HEK293 (cell line): ENCODE measurements around the gene IRF2.

Source experiments
- CTCF ChIA-PET: fragments of 350-600 bp; formaldehyde crosslinking; extraction: SDS; loops from one replicate; lab custom pipeline; 2021; ENCODE audit warnings: antibody characterized with exemption; lab: Yijun Ruan, JAX
- POLR2A ChIA-PET: fragments of 300-600 bp; formaldehyde crosslinking; extraction: SDS; loops from one replicate; lab custom pipeline; 2020; ENCODE audit warnings: antibody characterized with exemption, inconsistent platforms; lab: Yijun Ruan, JAX
- H3K27ac ChIP-seq: fragments of 200-500 bp; sonication (Bioruptor generic); 2 replicates; pipeline ENCODE4 v1.5.1; 2014; ENCODE audit warnings: low read depth, low read length, control low read depth, inconsistent platforms; ENCODE audit errors: extremely low read depth
- H3K36me3 ChIP-seq, 2 experiments: fragments of 200-500 bp in 1 of 2; sonication (Bioruptor generic) in 1 of 2; 1 replicate in 1 of 2; 2 replicates in 1 of 2; pipeline ENCODE4 v1.5.1; 2014 to 2017; ENCODE audit warnings: inconsistent platforms in 2 of 2, low read length in 2 of 2; ENCODE audit not compliant: control insufficient read depth in 2 of 2, insufficient read depth in 1 of 2
- H3K4me1 ChIP-seq: fragments of 200-500 bp; sonication (Bioruptor generic); 2 replicates; pipeline ENCODE4 v1.5.1; 2014; ENCODE audit warnings: mild to moderate bottlenecking, low read length, inconsistent platforms; ENCODE audit not compliant: control insufficient read depth, insufficient read depth
- H3K4me3 ChIP-seq: 2 replicates; pipeline ENCODE4 v1.5.1; 2011; ENCODE audit warnings: low read depth, mild to moderate bottlenecking, control low read depth, low read length, moderate library complexity
- H3K9me3 ChIP-seq: fragments of 200-500 bp; sonication (Bioruptor generic); 2 replicates; pipeline ENCODE4 v1.5.1; 2014; ENCODE audit warnings: low read depth, low read length, inconsistent platforms; ENCODE audit not compliant: control insufficient read depth, insufficient read depth
- BCL11A ChIP-seq: fragments of 450-650 bp; formaldehyde crosslinking; IDR thresholded peaks from 2 replicates; pipeline ENCODE4 v1.5.1; 2016; ENCODE audit warnings: low read depth, missing biosample characterization, missing genetic modification characterization
- KLF10 ChIP-seq: fragments of 450-650 bp; IDR thresholded peaks from 2 replicates; pipeline ENCODE4 v1.5.1; 2018; ENCODE audit warnings: missing biosample characterization, mild to moderate bottlenecking, missing genetic modification characterization
- PRDM1 ChIP-seq: fragments of 450-650 bp; formaldehyde crosslinking; IDR thresholded peaks from 2 replicates; pipeline ENCODE4; 2016; ENCODE audit warnings: missing biosample characterization, missing genetic modification characterization
- SCRT1 ChIP-seq: fragments of 450-650 bp; formaldehyde crosslinking; IDR thresholded peaks from 2 replicates; pipeline ENCODE4 v1.5.1; 2016; ENCODE audit warnings: missing biosample characterization, missing genetic modification characterization, borderline replicate concordance
- ZFP69B ChIP-seq: fragments of 450-650 bp; formaldehyde crosslinking; IDR thresholded peaks from 2 replicates; pipeline ENCODE4 v1.5.1; 2016; ENCODE audit warnings: missing biosample characterization, missing genetic modification characterization
- ZNF112 ChIP-seq: fragments of 450-650 bp; formaldehyde crosslinking; IDR thresholded peaks from 2 replicates; pipeline ENCODE4 v1.5.0; 2017; ENCODE audit warnings: missing biosample characterization, missing genetic modification characterization
- ZNF157 ChIP-seq: fragments of 450-650 bp; formaldehyde crosslinking; IDR thresholded peaks from 2 replicates; pipeline ENCODE4 v1.5.1; 2016; ENCODE audit warnings: missing biosample characterization, missing genetic modification characterization
- ZNF211 ChIP-seq: fragments of 450-650 bp; formaldehyde crosslinking; IDR thresholded peaks from 2 replicates; pipeline ENCODE4 v1.5.1; 2016; ENCODE audit warnings: low read depth, missing biosample characterization, missing genetic modification characterization
- ZNF221 ChIP-seq: fragments of 450-650 bp; formaldehyde crosslinking; IDR thresholded peaks from 2 replicates; pipeline ENCODE4 v1.5.1; 2017; ENCODE audit warnings: missing biosample characterization, missing genetic modification characterization, borderline replicate concordance
- ZNF23 ChIP-seq: fragments of 450-650 bp; formaldehyde crosslinking; IDR thresholded peaks from 2 replicates; pipeline ENCODE4 v1.5.1; 2016; ENCODE audit warnings: missing biosample characterization, missing genetic modification characterization, borderline replicate concordance
- ZNF280C ChIP-seq: fragments of 450-650 bp; formaldehyde crosslinking; IDR thresholded peaks from 2 replicates; pipeline ENCODE4 v1.5.1; 2016; ENCODE audit warnings: missing biosample characterization, missing genetic modification characterization
- ZNF473 ChIP-seq: fragments of 450-650 bp; formaldehyde crosslinking; IDR thresholded peaks from 2 replicates; pipeline ENCODE4 v1.5.1; 2017; ENCODE audit warnings: missing biosample characterization, missing genetic modification characterization
- ZNF513 ChIP-seq: fragments of 450-650 bp; IDR thresholded peaks from 2 replicates; pipeline ENCODE4 v1.5.1; 2018; ENCODE audit warnings: missing biosample characterization, missing genetic modification characterization
- ZNF521 ChIP-seq: fragments of 450-650 bp; formaldehyde crosslinking; IDR thresholded peaks from 2 replicates; pipeline ENCODE4 v1.5.1; 2017; ENCODE audit warnings: missing biosample characterization, mild to moderate bottlenecking, missing genetic modification characterization
- ZNF555 ChIP-seq: fragments of 450-650 bp; formaldehyde crosslinking; conservative IDR thresholded peaks from 2 replicates; pipeline ENCODE4 v1.5.1; 2017; ENCODE audit warnings: missing biosample characterization, mild to moderate bottlenecking, missing genetic modification characterization, inconsistent platforms
- ZNF558 ChIP-seq: fragments of 450-650 bp; formaldehyde crosslinking; IDR thresholded peaks from 2 replicates; pipeline ENCODE4 v1.5.1; 2016; ENCODE audit warnings: missing biosample characterization, missing genetic modification characterization
- ZNF624 ChIP-seq: fragments of 450-650 bp; formaldehyde crosslinking; IDR thresholded peaks from 2 replicates; pipeline ENCODE4 v1.5.1; 2017; ENCODE audit warnings: missing biosample characterization, missing genetic modification characterization
- ZNF629 ChIP-seq: fragments of 450-650 bp; formaldehyde crosslinking; IDR thresholded peaks from 2 replicates; pipeline ENCODE4 v1.5.1; 2017; ENCODE audit warnings: missing biosample characterization, missing genetic modification characterization
- ZNF658 ChIP-seq: fragments of 450-650 bp; formaldehyde crosslinking; IDR thresholded peaks from 2 replicates; pipeline ENCODE4; 2016; ENCODE audit warnings: missing biosample characterization, missing genetic modification characterization
- ZNF701 ChIP-seq: fragments of 450-650 bp; formaldehyde crosslinking; IDR thresholded peaks from 2 replicates; pipeline ENCODE4 v1.5.1; 2016; ENCODE audit warnings: missing biosample characterization, missing genetic modification characterization
- ZNF704 ChIP-seq: fragments of 450-650 bp; formaldehyde crosslinking; IDR thresholded peaks from 2 replicates; pipeline ENCODE4 v1.5.1; 2016; ENCODE audit warnings: missing biosample characterization, missing genetic modification characterization
- ZNF707 ChIP-seq: fragments of 450-650 bp; formaldehyde crosslinking; IDR thresholded peaks from 2 replicates; pipeline ENCODE4 v1.5.1; 2016; ENCODE audit warnings: missing biosample characterization, missing genetic modification characterization
- ZSCAN23 ChIP-seq: fragments of 450-650 bp; formaldehyde crosslinking; IDR thresholded peaks from 2 replicates; pipeline ENCODE4 v1.5.1; 2016; ENCODE audit warnings: missing biosample characterization, missing genetic modification characterization
- ZSCAN4 ChIP-seq: fragments of 450-650 bp; formaldehyde crosslinking; IDR thresholded peaks from 2 replicates; pipeline ENCODE4 v1.5.1; 2017; ENCODE audit warnings: missing biosample characterization, missing genetic modification characterization

Gene IRF2

GRCh38 chr4:184448141-184448540 is 26.2 kb downstream of the IRF2 start:
- no peaks in the 10 kb centered on the region for H3K9me3 ChIP-seq
- ChIA-PET POLR2A (interaction anchor here (0.6 kb wide), 1 partner anchor 391 kb away, joined by 6 read pairs; no protein-coding TSS in a partner anchor), CTCF (no interaction called here)
- no peaks in the 10 kb centered on the region for H3K4me1 ChIP-seq
- TF ChIP-seq ZNF624 (tag by site-specific recombination) (no peak), PRDM1 (tag by site-specific recombination) (no peak), ZNF558 (no peak), ZNF707 (no peak), ZFP69B (tag by site-specific recombination) (no peak), ZNF521 (tag by site-specific recombination) (no peak), ZNF157 (tag by site-specific recombination) (no peak)
- no peak overlapping the region for H3K27ac ChIP-seq
- H3K36me3 ChIP-seq = no peaks in the 10 kb centered on the region
- H3K4me3 ChIP-seq = no peak overlapping the region

GRCh38 chr4:184447664-184448063 is 26.7 kb downstream of the IRF2 start:
- no peak for TF ChIP-seq ZNF211 (tag by site-specific recombination)
- TF ChIP-seq ZNF23 (tag by site-specific recombination) = no peak
- no peak for TF ChIP-seq ZNF473 (tag by site-specific recombination)
- TF ChIP-seq ZNF658 (tag by site-specific recombination) = no peak
- TF ChIP-seq SCRT1 (tag by site-specific recombination) = no peak
- no peak for TF ChIP-seq ZNF701 (tag by site-specific recombination)
- TF ChIP-seq KLF10 (tag by site-specific recombination) = no peak
- TF ChIP-seq ZNF704 = no peak
- no peak for TF ChIP-seq ZNF221 (tag by site-specific recombination)
- TF ChIP-seq ZNF629 = no peak
- no peaks in the 10 kb centered on the region for H3K36me3 ChIP-seq
- no peak overlapping the region for H3K27ac ChIP-seq
- ChIA-PET CTCF (no interaction called here), POLR2A (no interaction called here)
- H3K9me3 ChIP-seq = no peaks in the 10 kb centered on the region
- no peaks in the 10 kb centered on the region for H3K4me1 ChIP-seq
- H3K4me3 ChIP-seq = no peak overlapping the region

- no peaks in the 10 kb centered on the region for H3K4me1 ChIP-seq
- POLR2A ChIA-PET = no interaction called here
- H3K4me3 ChIP-seq = no peak overlapping the region
- CTCF ChIA-PET = no interaction called here
- H3K27ac ChIP-seq = no peak overlapping the region
- no peaks in the 10 kb centered on the region for H3K9me3 ChIP-seq
- no peaks in the 10 kb centered on the region for H3K36me3 ChIP-seq
- no peak for TF ChIP-seq ZSCAN4 (tag by site-specific recombination)
- TF ChIP-seq ZNF112 (tag by site-specific recombination) = no peak
- no peak for TF ChIP-seq ZNF280C
- no peak for TF ChIP-seq BCL11A (tag by site-specific recombination)
- no peak for TF ChIP-seq ZSCAN23 (tag by site-specific recombination)
- no peak for TF ChIP-seq ZNF513 (tag by site-specific recombination)
- TF ChIP-seq ZNF555 (tag by site-specific recombination) = no peak
These were observed 28.2 kb downstream of the IRF2 start for GRCh38 chr4:184446132-184446658.
